Measurements from ENCODE around the gene MGLL.
A peak's percentile ranks its signal among the peaks of the same experiment; 100 is the strongest.

The MGLL gene

GRCh38 chr3:127729556-127730056 is 92.7 kb downstream of the MGLL start:
- DNase-seq, result no peak

- no peak for DNase-seq
Measured at GRCh38 chr3:127728417-127729015, 93.8 kb downstream of the MGLL start.

GRCh38 chr3:127726894-127727293 is 95.4 kb downstream of the MGLL start:
- no peak for DNase-seq

- peak in 1 of 56 donors; percentile 28 for DNase-seq
Measured at GRCh38 chr3:127723011-127723567, 99.2 kb downstream of the MGLL start.

GRCh38 chr3:127722091-127722784 is 100.1 kb downstream of the MGLL start:
- DNase-seq, result peak in 5 of 56 donors; percentile 15 to 30 (median 24)

GRCh38 chr3:127720985-127721935 is 101.1 kb downstream of the MGLL start:
- DNase-seq, result no peak

- no peak for DNase-seq
Measured at GRCh38 chr3:127720161-127720823, 102.0 kb downstream of the MGLL start.

- DNase-seq, result no peak
Measured at GRCh38 chr3:127719369-127719768, 102.9 kb downstream of the MGLL start.

- DNase-seq, result no peak
Measured at GRCh38 chr3:127718916-127719290, 103.4 kb downstream of the MGLL start.

- peak in 2 of 56 donors; percentile 21 to 35 for DNase-seq
Measured at GRCh38 chr3:127718245-127718915, 103.9 kb downstream of the MGLL start.

- peak in 5 of 56 donors; percentile 32 to 56 (median 42) for DNase-seq
Measured at GRCh38 chr3:127717357-127718244, 104.7 kb downstream of the MGLL start.

GRCh38 chr3:127716384-127716783 is 105.9 kb downstream of the MGLL start:
- DNase-seq, result peak in 1 of 56 donors; percentile 39

GRCh38 chr3:127715532-127715931 is 106.8 kb downstream of the MGLL start:
- DNase-seq, result no peak

- no peak for DNase-seq
Measured at GRCh38 chr3:127714866-127715265, 107.4 kb downstream of the MGLL start.

GRCh38 chr3:127714125-127714571 is 108.2 kb downstream of the MGLL start:
- DNase-seq, result no peak

GRCh38 chr3:127712881-127713771 is 109.2 kb downstream of the MGLL start:
- DNase-seq, result no peak

- no peak for DNase-seq
Measured at GRCh38 chr3:127712461-127712860, 109.9 kb downstream of the MGLL start.

- no peak for DNase-seq
Measured at GRCh38 chr3:127711896-127712295, 110.4 kb downstream of the MGLL start.
